Pancreas (tissue), 10 donors: ENCODE measurements around the gene TNP1. TPM values are rescaled to one million over a fixed set of nuclear protein-coding genes. Genes with fewer than 3 reads are reported as not detected.

Source experiments
- ATAC-seq, 4 donors: fragments of 200-7000 bp; cut with Tn5 transposase; one replicate each; pipeline versions ENCODE4 v1.8.0 to v1.9.1; 2020; ENCODE audit warnings: mild to moderate bottlenecking in 4 of 4, moderate library complexity in 4 of 4
- DNase-seq, 6 donors: peaks; one replicate each; pipeline ENCODE4 v3.0.0-alpha.2; 2020
- FAIRE-seq: peaks from 2 replicates; lab custom pipeline; 2012; peaks lifted over from hg19 to GRCh38; lab: Jason Lieb, UNC
- H3K27ac ChIP-seq, 4 donors: fragments of 200-600 bp; sonication (generic); 1 replicate in 3 of 4; 2 replicates in 1 of 4; pipeline versions ENCODE4 v1.5.0 to v1.8.0; 2020
- H3K27me3 ChIP-seq, 4 donors: fragments of 200-600 bp; one replicate each; pipeline ENCODE4 v1.8.0; 2021
- H3K36me3 ChIP-seq, 3 donors: fragments of 200-600 bp; sonication (generic) in 1 of 3; one replicate each; pipeline versions ENCODE4 v1.5.0 to v1.8.0; 2020 to 2021
- H3K4me1 ChIP-seq, 3 donors: fragments of 200-600 bp; one replicate each; pipeline ENCODE4 v1.8.0; 2021
- H3K4me3 ChIP-seq, 4 donors: fragments of 200-600 bp; sonication (generic) in 2 of 4; one replicate each; pipeline versions ENCODE4 v1.5.0 to v1.8.0; 2020 to 2021
- H3K9me3 ChIP-seq, 4 donors: fragments of 200-600 bp; one replicate each; pipeline ENCODE4 v1.8.0; 2021
- WGBS, 2 donors: extraction: QIAGEN DNeasy Blood & Tissue Kit; methylation state at CpG; one replicate each; pipeline ENCODE4 v1.1.7; 2013; 5-methylcytosine and 5-hydroxymethylcytosine counted together
- intact Hi-C, 3 donors: fragments of 100-400 bp; cut with DNase I; formaldehyde crosslinking; loops; one replicate each; pipeline versions ENCODE4 v1.11.1 to v1.14.2; 2022
- polyA plus RNA-seq, 2 donors: library from polyadenylated mRNA; stranded (reverse); fragments of 200-250 nt; gene quantifications; one replicate each; pipeline ENCODE4 v1.2.3, GENCODE V29; 2013
- total RNA-seq, 6 donors: library from RNA; stranded (reverse); fragmentation: NEBNext Ultra II Directional in 4 of 6; extraction: Animal tissue kit (Norgen Biotek cat#: 25700) in 4 of 6; gene quantifications; one replicate each; pipeline versions ENCODE4 v1.2.1 to v1.2.4, GENCODE V29; 2021 to 2023
- TF ChIP-seq, protein P1 (sequence below), 4 donors: fragments of 200-600 bp; sonication (generic) in 3 of 4; IDR thresholded peaks; one replicate each; pipeline versions ENCODE4 v1.5.0 to v1.8.0; 2021; ENCODE audit warnings: antibody characterized with exemption in 4 of 4
- donor health status: healthy with polysubstance abuse.
- donor health status: DM: no; HTN: no; CAD: no; lungs with moderate emphysema.
- donor health status: DM: no; HTN: no; CAD: no.
- donor health status: control.
- donor health status: control.
- donor health status: Bipolar disorder and iron deficiency.
- donor health status: DM: yes; HTN: yes; CAD: no.
- donor health status: DM: no; HTN: no; CAD: no.
- donor health status: DM: no; HTN: no; CAD: no.
- donor health status: DM: yes; HTN: yes; CAD: no.

Gene TNP1
- total and polyA plus RNA-seq, 8 donors = not detected

GRCh38 chr2:216877085-216877484 is 17.2 kb upstream of the TNP1 start:
- H3K4me1 ChIP-seq = no peaks in the 10 kb centered on the region
- 78 to 84% methylated on average over 3 of the region's 3 CpGs for WGBS, 2 donors
- no peaks in the 10 kb centered on the region for H3K27me3 ChIP-seq
- no peak overlapping the region for H3K27ac ChIP-seq
- intact Hi-C loops = no loop called here
- H3K4me3 ChIP-seq = no peak overlapping the region
- FAIRE-seq = no peak
- no peaks in the 10 kb centered on the region for H3K36me3 ChIP-seq
- ATAC-seq = no peak
- TF ChIP-seq, protein P1, sequence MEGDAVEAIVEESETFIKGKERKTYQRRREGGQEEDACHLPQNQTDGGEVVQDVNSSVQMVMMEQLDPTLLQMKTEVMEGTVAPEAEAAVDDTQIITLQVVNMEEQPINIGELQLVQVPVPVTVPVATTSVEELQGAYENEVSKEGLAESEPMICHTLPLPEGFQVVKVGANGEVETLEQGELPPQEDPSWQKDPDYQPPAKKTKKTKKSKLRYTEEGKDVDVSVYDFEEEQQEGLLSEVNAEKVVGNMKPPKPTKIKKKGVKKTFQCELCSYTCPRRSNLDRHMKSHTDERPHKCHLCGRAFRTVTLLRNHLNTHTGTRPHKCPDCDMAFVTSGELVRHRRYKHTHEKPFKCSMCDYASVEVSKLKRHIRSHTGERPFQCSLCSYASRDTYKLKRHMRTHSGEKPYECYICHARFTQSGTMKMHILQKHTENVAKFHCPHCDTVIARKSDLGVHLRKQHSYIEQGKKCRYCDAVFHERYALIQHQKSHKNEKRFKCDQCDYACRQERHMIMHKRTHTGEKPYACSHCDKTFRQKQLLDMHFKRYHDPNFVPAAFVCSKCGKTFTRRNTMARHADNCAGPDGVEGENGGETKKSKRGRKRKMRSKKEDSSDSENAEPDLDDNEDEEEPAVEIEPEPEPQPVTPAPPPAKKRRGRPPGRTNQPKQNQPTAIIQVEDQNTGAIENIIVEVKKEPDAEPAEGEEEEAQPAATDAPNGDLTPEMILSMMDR (IDR thresholded peaks at IDR 0.05) = no peak
- no peak for DNase-seq
- no peaks in the 10 kb centered on the region for H3K9me3 ChIP-seq

DNA sequence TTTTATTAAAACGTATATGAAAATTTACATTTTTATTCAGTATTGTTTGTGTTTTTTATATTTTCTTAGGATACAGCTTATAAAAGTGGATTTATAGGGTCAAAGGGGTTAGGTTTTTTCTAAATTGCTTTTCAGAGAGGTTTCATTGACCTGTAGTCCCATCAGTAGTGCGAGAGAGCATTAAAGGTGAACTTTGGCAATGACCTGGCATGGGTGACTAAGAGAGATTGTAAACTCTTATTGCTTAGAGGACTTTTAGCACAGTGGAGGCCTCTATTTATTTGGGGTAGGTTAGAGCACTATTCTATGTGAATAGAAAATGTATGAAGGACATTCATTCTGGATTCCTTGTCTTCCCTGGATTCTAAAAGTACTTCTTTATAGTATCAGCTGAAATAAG is 16.0 kb upstream of the TNP1 start:
- Histone ChIP-seq H3K27me3 (no peaks in the 10 kb centered on the region), H3K27ac (no peak overlapping the region), H3K4me1 (no peaks in the 10 kb centered on the region), H3K4me3 (no peak overlapping the region), H3K36me3 (no peaks in the 10 kb centered on the region), H3K9me3 (no peaks in the 10 kb centered on the region)
- intact Hi-C loops = no loop called here
- FAIRE-seq = no peak
- WGBS, 2 donors = 78 to 89% methylated on average over 2 of the region's 2 CpGs
- TF ChIP-seq, protein P1 (IDR thresholded peaks at IDR 0.05) = no peak
- no peak for ATAC-seq
- DNase-seq = no peak

DNA sequence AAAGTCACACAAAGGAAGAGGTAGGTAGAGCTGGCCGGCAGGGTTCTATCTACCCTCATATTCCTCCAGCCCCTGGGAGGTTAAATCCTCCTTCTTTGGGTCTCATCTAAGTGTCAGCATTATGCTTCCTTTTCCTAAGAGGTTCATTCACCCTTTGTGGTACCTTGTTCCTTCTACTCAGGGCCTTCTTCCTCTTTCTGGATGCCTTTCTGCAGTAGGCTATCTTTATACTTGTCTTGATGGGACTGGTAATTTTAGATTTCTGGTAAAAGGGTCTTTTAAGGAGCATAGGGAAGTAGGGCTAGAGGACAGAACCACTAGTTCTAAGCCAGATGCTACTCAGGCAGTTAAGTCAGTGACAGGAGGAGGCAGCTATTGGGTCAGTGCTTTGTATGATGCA is 13.7 kb upstream of the TNP1 start:
- 91 to 100% methylated on average over 1 of the region's 1 CpG for WGBS, 2 donors
- no peak for FAIRE-seq
- intact Hi-C loops = no loop called here
- Histone ChIP-seq H3K9me3 (no peaks in the 10 kb centered on the region), H3K4me3 (no peak overlapping the region), H3K27me3 (no peaks in the 10 kb centered on the region), H3K27ac (no peak overlapping the region), H3K4me1 (no peaks in the 10 kb centered on the region), H3K36me3 (no peaks in the 10 kb centered on the region)
- no peak for ATAC-seq
- DNase-seq = no peak
- TF ChIP-seq, protein P1 (IDR thresholded peaks at IDR 0.05) = no peak

DNA sequence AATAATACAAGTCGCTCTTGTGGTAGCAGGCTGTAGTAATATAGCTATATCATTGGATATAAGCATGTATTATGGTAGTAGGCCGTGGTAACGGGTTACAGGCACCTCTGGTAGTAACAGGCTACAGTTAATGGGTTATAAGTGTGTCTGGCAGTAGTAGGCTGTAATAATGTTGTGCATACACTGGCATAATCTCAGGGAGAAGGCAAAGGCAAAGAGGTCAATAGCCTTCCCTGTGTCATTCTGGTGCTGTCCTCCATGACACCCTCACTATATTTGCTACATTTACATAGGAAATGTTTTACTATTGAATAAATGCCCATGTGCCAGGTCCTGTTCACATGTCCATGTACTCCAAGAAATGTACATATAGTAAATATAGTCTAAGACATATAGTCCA is 12.8 kb upstream of the TNP1 start:
- Histone ChIP-seq H3K27me3 (no peaks in the 10 kb centered on the region), H3K27ac (no peak overlapping the region), H3K4me1 (no peaks in the 10 kb centered on the region), H3K9me3 (no peaks in the 10 kb centered on the region), H3K4me3 (no peak overlapping the region), H3K36me3 (no peaks in the 10 kb centered on the region)
- intact Hi-C loops = no loop called here
- TF ChIP-seq, protein P1 (IDR thresholded peaks at IDR 0.05) = no peak
- DNase-seq = no peak
- no peak for ATAC-seq
- FAIRE-seq = no peak
- WGBS, 2 donors = 92 to 95% methylated on average over 3 of the region's 3 CpGs

DNA sequence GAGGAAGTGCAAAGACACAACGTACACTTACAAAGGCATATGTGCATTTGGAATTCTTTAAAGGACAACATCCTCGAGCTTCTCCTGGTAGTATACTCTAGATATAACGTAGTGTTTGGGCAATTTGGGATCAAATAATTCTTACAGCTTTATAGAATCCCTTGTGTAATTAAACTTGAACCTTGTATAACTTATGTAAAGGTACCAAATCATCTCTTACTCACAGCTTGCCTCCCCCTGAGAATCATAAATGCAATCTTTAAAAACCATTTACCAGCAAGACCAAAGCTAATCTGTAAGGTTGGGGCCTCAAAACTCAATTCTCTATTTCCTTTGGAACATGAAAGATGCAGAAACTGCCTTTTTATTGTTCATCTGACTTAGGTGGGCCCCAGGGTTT is 12.2 kb upstream of the TNP1 start:
- FAIRE-seq (no peak), ATAC-seq (no peak), DNase-seq (no peak)
- Histone ChIP-seq H3K27ac (no peak overlapping the region), H3K4me1 (no peaks in the 10 kb centered on the region), H3K9me3 (no peaks in the 10 kb centered on the region), H3K27me3 (no peaks in the 10 kb centered on the region), H3K4me3 (no peak overlapping the region), H3K36me3 (no peaks in the 10 kb centered on the region)
- TF ChIP-seq, protein P1 (IDR thresholded peaks at IDR 0.05) = no peak
- WGBS, 2 donors = 87% methylated on average over 3 of the region's 3 CpGs
- intact Hi-C loops = no loop called here
